GM19328 (cell line): Measurements from ENCODE around the gene SLX4IP.

Experiments used
- ATAC-seq: cut with Tn5 transposase; IDR thresholded peaks from one replicate; pipeline ENCODE4 v1.9.1; 2021; ENCODE audit warnings: mild to moderate bottlenecking, moderate library complexity; ENCODE audit not compliant: unreplicated experiment

The SLX4IP gene

GRCh38 chr20:10428008-10428407 is 7.1 kb upstream of the SLX4IP start:
- ATAC-seq = no peak

- ATAC-seq = no peak
Observed at GRCh38 chr20:10429443-10429981, 5.6 kb upstream of the SLX4IP start.

- no peak for ATAC-seq
Observed at GRCh38 chr20:10430000-10430466, 5.1 kb upstream of the SLX4IP start.

DNA sequence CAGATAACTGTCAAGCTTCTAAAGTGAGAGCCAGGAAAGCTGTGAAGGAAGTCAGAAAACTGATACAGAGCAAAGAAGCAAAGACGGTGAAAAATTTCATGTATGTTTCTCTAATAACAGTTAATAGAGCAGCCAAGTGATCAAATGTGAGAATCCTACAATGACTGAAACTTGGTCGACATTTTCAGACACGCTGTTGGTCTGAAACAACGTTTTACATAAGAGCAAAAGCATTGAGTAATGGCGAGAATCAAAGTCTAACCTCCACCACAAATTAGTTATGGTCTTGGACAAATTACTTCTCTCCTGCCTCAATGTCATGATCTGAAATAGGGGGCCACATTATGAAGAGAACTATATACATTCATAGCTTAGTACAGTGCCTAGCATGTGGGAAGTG is 4.4 kb upstream of the SLX4IP start:
- no peak for ATAC-seq

DNA sequence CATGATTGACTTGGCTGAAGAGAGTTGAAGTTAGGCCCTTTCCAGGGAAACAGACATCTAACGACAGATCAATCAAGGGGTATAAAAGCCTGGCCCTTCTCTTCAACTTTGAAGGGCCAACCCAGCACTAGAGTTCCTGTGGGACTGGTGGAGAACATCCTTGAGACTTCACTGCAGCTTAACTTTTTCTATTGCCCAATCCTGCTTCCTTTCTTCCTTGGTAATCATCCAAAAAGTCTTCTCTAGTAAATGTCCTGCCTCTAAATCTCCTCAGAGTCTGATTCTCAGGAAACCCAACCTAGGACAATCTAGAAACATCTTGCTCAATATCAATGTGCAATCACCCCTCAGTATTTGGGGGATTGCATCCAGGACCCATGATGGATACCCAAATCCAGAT is 3.0 kb upstream of the SLX4IP start:
- ATAC-seq = no peak

- no peak for ATAC-seq
Observed at GRCh38 chr20:10433014-10433622, 2.0 kb upstream of the SLX4IP start.

DNA sequence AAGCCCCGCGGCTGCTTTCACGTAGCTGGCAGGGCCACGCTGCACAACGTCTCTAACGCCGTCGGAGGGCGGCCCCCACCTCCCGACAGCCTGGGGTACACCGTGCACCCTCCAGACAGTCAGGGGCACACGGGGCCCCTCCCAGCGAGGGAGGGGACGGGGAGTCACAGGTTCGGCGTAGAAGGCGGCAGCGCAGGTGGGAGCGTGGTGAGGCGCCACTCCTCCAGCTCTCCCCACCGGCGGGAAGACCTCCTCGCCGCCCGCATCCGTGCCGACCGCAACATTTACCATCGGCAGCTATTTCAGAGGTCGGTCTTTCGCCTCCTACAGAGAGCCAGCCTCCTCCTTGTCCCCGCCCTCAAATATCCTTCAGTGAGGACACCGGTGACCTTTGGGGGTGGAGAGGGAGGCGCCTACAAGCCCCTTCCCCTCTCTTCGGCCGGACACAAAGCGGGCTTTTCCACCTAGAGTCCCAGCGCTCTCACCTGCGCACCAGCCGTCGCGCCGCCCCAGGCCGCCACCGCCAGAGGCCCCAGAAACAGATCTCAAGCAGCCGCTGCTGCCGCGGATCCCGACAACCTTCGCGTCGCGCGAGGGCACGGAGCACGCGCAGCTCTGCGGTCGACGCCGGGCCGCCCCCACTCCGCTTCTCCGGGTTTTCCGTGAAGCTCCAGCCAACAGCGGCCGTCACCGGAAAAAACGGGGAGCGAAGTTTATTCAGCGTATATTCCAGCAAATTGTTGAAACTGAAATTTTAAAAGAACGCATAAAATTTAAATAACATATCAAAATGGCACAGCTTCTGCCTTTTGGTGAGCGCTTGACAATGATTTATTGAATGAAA is 1.3 kb upstream of the SLX4IP start, which contains the start of gene MKKS:
MKKS (minus strand) TSS at position 600 of the 844 bp plus-strand sequence. CDS start 20,708 bp downstream, outside the sequence.
- ATAC-seq = peak; percentile 58

DNA sequence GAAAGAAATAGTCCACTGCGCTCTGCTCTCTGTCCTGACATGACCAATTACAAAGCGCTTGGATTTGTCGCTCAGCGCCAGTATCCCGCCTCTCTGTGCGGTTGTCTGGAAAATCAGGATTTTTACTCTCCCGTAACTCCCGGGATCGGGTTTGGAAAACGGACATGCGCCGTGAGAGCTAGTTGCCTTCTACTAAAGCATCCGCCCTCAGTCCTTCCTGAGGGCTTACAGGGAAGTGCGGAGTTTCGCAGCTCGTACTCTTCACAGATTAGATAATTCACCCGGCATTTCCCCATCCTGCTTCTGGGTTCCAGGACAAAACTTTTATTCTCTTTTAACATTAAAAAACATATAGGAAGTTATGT is 656 bp upstream of the SLX4IP start:
- peak; percentile 30 for ATAC-seq

GRCh38 chr20:10436053-10436699 is 1.1 kb downstream of the SLX4IP start:
- ATAC-seq = no peak

- no peak for ATAC-seq
Observed at GRCh38 chr20:10438217-10438616, 3.1 kb downstream of the SLX4IP start.

- ATAC-seq = no peak
Observed at GRCh38 chr20:10443936-10444335, 8.8 kb downstream of the SLX4IP start.

- no peak for ATAC-seq
Observed at GRCh38 chr20:10445758-10446157, 10.7 kb downstream of the SLX4IP start.

DNA sequence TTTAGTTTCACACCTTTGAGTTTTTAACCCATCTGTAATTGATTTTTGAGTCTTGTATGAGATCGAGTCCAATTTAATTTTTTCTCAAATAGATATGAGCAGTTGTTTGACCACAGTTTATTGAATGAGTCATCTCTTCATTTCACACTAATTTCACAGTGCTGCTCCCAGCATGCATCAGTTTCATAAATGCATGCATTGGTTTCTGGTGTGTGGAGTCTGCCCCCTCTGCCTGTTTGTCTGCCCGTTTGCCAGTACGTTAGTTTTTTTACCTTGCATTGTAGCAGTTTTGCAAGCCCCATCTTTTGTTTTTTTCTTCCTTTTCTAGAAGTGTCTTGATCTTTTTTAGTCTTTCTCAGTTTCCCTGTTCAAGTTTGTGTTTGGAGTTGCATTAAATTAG is 11.9 kb downstream of the SLX4IP start:
- ATAC-seq = peak; percentile 98

DNA sequence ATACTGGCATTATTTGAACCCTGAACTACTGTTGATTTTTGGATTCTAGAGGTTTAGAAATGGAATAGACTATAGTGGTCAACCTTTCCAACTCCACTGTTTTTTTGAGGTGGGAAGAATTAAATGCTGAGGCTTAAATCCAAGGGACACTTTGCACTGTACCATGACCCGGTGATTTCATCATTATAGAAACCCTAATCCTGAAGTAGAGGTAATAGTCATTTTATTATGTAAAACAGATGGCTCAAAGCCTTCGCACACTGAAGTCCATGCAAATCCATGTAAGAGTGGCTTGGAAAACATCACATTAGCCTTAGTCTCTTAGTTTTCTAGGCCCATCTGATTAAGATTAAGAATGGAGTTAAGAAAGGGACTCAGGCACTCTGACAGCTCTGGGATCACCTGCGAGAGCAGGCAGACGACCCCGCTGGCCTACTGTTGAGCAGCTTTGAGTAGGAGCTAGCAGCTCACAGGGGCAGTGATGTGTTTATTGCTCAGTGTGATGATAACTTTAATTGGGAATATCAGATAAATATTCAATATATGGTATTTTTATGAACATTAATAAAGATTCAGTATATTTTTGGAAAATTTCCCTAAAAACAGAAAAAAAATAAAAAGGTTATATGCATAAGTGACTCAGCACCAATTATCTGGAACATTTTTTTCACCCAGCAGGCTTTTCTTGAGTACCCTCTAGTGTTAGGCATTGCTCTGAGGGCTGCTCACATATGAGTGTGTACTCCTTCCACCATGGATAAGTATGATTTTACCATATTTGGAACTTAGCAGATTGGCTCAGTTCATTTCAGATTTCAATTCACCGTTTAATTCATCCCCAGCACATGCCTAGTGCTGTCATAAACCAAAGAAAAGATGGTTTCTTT is 13.4 kb downstream of the SLX4IP start:
- ATAC-seq = no peak

DNA sequence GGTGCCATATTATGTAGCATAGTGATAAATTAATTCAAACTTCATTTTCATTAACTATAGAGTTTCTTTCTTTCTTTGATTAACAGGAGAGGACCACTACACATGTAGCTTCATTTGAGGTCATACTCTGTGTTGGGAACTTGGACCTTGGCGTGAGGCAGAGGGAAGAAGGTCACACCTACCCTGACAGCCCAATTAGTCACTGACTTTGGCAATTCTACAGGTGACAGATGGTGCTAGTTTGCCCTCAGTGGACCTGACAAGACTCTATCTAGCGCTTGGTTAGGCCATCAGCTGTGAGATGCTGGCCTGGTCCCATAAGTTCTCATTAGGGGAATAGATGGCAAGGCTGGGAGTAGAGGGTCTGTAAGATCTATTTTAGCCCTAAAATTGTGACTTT is 14.2 kb downstream of the SLX4IP start:
- no peak for ATAC-seq

- ATAC-seq = peak; percentile 87
Observed at GRCh38 chr20:10453241-10453640, 18.1 kb downstream of the SLX4IP start.

DNA sequence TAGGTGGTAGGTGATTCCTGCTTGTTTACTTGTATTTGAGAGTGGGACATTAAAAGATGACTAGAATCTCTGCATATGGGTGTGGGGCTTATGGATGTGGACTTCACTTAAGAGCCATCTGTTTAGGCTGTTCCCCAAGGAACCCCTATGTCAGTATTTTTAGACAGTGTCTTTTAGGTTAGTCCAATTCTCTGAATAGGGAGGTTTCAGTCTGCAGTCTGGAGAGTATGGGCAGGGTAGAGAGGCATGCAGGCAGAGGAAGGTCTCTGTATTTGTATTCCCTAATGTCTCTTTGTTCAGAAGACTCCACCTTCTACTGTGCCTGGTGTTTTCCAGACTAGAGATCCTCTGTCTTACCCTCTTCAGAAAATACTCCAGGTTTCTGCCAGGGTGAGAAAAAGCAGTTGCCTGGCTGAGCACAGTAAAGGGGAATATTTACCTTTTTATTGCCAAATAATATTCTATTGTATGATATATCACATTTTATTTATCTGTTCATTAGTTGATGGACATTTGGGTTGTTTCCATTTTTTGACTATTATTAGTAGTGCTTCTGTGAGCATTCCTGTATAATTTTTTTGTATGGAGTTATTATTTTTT is 19.1 kb downstream of the SLX4IP start:
- peak; percentile 51 for ATAC-seq

GRCh38 chr20:10461495-10461894 is 26.4 kb downstream of the SLX4IP start:
- no peak for ATAC-seq

DNA sequence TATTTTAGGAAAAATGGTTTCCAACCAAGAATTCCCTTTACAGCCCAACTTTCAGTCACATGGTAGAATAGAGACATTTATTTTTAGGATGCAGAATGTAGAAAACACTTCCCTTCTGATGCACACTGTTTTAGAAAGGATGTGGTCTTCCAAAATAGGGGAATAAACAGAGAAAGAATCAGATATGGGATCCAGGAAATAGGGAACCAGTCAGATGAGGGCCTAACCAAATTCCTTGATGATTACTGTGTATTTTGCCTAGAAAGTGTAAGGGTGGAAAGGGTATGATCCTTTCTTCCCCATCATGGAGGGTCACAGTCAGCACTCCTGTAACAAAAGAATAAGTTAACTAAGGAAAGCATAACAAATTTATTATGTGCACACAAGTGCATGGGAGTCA is 27.4 kb downstream of the SLX4IP start:
- ATAC-seq = no peak

- ATAC-seq = no peak
Observed at GRCh38 chr20:10463622-10464021, 28.5 kb downstream of the SLX4IP start.
